Measurements from ENCODE around the gene TNNI3. TPM values are rescaled to one million over a fixed set of nuclear protein-coding genes. Genes with fewer than 3 reads are reported as not detected.
A peak's percentile ranks its signal among the peaks of the same experiment; 100 is the strongest.

Gene TNNI3
- total and polyA plus RNA-seq, 12 donors: 3,000 to 45,177 (median 9,464) TPM

DNA sequence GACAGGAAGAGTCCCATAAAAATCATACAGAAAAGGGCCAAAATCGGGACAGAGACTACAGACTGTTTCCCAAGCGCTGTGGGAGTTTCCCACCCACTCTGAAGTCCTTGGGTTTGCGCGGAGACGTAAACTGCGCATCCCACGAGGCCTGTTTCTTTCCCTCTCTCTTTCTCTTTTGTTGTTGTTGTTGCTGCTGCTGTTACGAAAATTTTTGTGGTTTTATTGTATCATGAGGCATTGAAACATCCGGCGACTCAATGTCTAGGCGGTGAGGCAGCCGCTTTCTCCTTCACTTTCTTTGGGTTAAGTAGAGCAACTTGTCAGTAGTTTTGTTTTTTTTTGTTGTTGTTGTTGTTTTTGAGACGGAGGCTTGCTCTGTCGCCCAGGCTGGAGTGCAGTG, 38.5 kb downstream of the TNNI3 start:
- no peak for DNase-seq
- Histone ChIP-seq H3K27ac (peak overlapping the region in 7 of 10 donors; percentile 72 to 98 (median 90)), H3K4me3 (peak overlapping the region in 5 of 10 donors; percentile 52 to 94 (median 88)), H3K36me3 (no peaks in the 10 kb centered on the region), H3K9me3 (no peaks in the 10 kb centered on the region), H3K4me1 (peaks cover 16 to 36% (median 30%) of the 10 kb centered on the region in 9 donors), H3K27me3 (peaks cover 0 to 1% (median 0%) of the 10 kb centered on the region in 7 donors)
- no peak for ATAC-seq
- 82 to 83% methylated on average over 14 of the region's 14 CpGs for WGBS, 2 donors
- TF ChIP-seq, protein P1, sequence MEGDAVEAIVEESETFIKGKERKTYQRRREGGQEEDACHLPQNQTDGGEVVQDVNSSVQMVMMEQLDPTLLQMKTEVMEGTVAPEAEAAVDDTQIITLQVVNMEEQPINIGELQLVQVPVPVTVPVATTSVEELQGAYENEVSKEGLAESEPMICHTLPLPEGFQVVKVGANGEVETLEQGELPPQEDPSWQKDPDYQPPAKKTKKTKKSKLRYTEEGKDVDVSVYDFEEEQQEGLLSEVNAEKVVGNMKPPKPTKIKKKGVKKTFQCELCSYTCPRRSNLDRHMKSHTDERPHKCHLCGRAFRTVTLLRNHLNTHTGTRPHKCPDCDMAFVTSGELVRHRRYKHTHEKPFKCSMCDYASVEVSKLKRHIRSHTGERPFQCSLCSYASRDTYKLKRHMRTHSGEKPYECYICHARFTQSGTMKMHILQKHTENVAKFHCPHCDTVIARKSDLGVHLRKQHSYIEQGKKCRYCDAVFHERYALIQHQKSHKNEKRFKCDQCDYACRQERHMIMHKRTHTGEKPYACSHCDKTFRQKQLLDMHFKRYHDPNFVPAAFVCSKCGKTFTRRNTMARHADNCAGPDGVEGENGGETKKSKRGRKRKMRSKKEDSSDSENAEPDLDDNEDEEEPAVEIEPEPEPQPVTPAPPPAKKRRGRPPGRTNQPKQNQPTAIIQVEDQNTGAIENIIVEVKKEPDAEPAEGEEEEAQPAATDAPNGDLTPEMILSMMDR (IDR thresholded peaks at IDR 0.05): no peak
- intact Hi-C loops (cut with DNase I): loop anchor here in 1 of 10 donors (10.0 kb wide), 1 partner anchor 54 kb away; the partner anchor contains the start of gene RDH13

DNA sequence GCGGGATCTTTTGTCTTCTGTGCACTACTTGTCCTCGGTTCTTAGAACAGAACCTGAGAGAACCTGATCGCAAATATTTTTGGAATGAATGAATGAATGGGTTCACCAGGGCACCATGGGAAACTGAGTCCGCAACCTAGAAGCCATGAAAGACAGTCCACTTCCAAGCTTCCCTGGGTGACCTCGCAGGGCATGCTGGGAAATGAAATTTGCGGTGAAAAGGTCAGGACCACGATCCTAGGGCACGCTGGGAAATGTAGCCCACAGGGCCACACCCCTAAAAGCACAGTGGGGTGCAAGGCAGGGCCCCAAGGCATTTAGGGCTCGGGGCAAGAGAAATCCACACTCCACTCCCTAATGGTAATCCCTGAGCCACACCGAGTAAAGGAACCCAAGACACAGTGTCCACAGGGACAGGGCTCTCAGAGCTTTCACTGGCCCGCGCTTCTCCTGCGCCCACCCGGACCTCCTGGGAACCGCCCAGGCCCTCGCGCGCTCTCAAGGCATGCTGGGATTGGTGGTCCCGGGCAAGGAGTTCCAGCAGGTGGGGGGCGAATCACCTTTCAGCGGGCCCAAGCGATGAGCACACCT, 39.0 kb downstream of the TNNI3 start:
- intact Hi-C loops (cut with DNase I): loop anchor here in 1 of 10 donors (10.0 kb wide), 1 partner anchor 54 kb away; the partner anchor contains the start of gene RDH13
- 15 to 17% methylated on average over 22 of the region's 22 CpGs for WGBS, 2 donors
- ATAC-seq: peak in 7 of 8 donors; percentile 9 to 45 (median 16)

DNA sequence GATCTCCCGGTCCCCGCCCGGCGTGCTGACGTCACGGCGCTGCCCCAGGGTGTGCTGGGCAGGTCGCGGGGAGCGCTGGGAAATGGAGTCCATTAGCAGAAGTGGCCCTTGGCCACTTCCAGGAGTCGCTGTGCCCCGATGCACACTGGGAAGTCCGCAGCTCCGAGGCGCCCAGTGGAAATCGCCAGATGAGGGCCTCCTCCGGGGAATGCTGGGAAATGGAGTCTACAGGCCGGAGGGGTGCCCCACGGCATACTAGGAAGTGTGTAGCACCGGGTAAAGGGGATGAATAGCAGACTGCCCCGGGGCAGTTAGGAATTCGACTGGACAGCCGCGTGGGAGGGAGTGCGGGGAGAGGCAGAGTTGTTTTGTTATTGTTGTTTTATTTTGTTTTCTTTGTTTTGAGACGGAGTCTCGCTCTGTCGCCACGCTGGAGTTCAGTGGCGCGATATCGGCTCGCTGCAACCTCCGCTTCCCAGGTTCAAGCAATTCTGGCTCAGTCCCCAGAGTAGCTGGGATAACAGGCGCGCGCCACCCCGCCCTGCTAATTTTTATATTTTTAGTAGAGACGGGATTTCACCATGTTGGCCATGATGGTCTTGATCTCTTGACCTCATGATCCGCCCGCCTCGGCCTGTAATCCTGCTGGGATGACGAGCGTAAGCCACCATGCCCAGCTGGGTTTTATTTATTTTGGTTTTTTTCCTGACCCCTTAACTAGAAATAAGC, 39.7 kb downstream of the TNNI3 start:
- Histone ChIP-seq H3K4me3 (peak overlapping the region; percentile 23 to 100 (median 88)), H3K27me3 (no peaks in the 10 kb centered on the region), H3K4me1 (peaks cover 23 to 48% (median 42%) of the 10 kb centered on the region in 9 donors), H3K27ac (peak overlapping the region; percentile 51 to 99 (median 90)), H3K36me3 (peaks cover 0 to 3% (median 0%) of the 10 kb centered on the region in 9 donors), H3K9me3 (no peaks in the 10 kb centered on the region)
- intact Hi-C loops (cut with DNase I): loop anchor here in 2 of 10 donors (2.0 to 10.0 kb wide), 3 partner anchors 29 to 53 kb away; partner anchors contain the start of gene RDH13 (in 1 of the 2)
- TF ChIP-seq, protein P1 (IDR thresholded peaks at IDR 0.05): peak in 1 of 9 donors; percentile 15
- 0% methylated on average over 44 of the region's 44 CpGs for WGBS, 2 donors
- ATAC-seq: peak; percentile 81 to 91 (median 87)
- peak; percentile 99 for DNase-seq

More for the DNA sequence above, 39.0 kb downstream of the TNNI3 start:
- TF ChIP-seq, protein P1 (IDR thresholded peaks at IDR 0.05): no peak
- Histone ChIP-seq H3K4me3 (peak overlapping the region in 9 of 10 donors; percentile 52 to 100 (median 88)), H3K27me3 (no peaks in the 10 kb centered on the region), H3K4me1 (peaks cover 17 to 42% (median 35%) of the 10 kb centered on the region in 9 donors), H3K27ac (peak overlapping the region in 9 of 10 donors; percentile 51 to 98 (median 89)), H3K9me3 (no peaks in the 10 kb centered on the region), H3K36me3 (no peaks in the 10 kb centered on the region)
- peak; percentile 52 to 77 for DNase-seq

All from heart right ventricle (tissue), 16 donors.